Ishikawa (cell line): ENCODE data around the gene PUM1.

Source experiments
- CEBPB ChIP-seq: IDR thresholded peaks from 2 replicates; pipeline ENCODE4 v1.6.1; 2012
- CREB1 ChIP-seq: IDR thresholded peaks from 2 replicates; pipeline ENCODE4 v1.6.1; 2012; ENCODE audit warnings: low read depth
- EGR1 ChIP-seq: IDR thresholded peaks from 2 replicates; pipeline ENCODE4 v1.6.1; 2012
- EP300 ChIP-seq: IDR thresholded peaks from 2 replicates; pipeline ENCODE4 v1.6.1; 2012; ENCODE audit warnings: borderline replicate concordance
- FOXM1 ChIP-seq: IDR thresholded peaks from 2 replicates; pipeline ENCODE4 v1.6.1; 2012; ENCODE audit warnings: low read depth, borderline replicate concordance
- NFIC ChIP-seq: IDR thresholded peaks from 2 replicates; pipeline ENCODE4 v1.6.1; 2012
- RAD21 ChIP-seq: IDR thresholded peaks from 2 replicates; pipeline ENCODE4 v1.6.1; 2012; ENCODE audit warnings: low read depth
- TAF1 ChIP-seq: IDR thresholded peaks from 2 replicates; pipeline ENCODE4 v1.6.1; 2012; ENCODE audit warnings: low read depth, mild to moderate bottlenecking
- TCF12 ChIP-seq: IDR thresholded peaks from 2 replicates; pipeline ENCODE4 v1.6.1; 2012; ENCODE audit warnings: low read depth
- TEAD4 ChIP-seq: IDR thresholded peaks from 2 replicates; pipeline ENCODE4 v1.6.1; 2012
- YY1 ChIP-seq: IDR thresholded peaks from 2 replicates; pipeline ENCODE4 v1.6.1; 2012; ENCODE audit warnings: low read depth
- ZBTB7A ChIP-seq: IDR thresholded peaks from 2 replicates; pipeline ENCODE4 v1.6.1; 2012; ENCODE audit warnings: low read depth
- TF ChIP-seq, protein P1 (sequence below): IDR thresholded peaks from 2 replicates; pipeline ENCODE4 v1.6.1; 2012; ENCODE audit warnings: low read depth, mild to moderate bottlenecking
- TF ChIP-seq, protein P2 (sequence below): IDR thresholded peaks from 2 replicates; pipeline ENCODE4 v1.6.1; 2012
- TF ChIP-seq, protein P3 (sequence below): IDR thresholded peaks from 2 replicates; pipeline ENCODE4 v1.6.1; 2012

PUM1 gene

DNA sequence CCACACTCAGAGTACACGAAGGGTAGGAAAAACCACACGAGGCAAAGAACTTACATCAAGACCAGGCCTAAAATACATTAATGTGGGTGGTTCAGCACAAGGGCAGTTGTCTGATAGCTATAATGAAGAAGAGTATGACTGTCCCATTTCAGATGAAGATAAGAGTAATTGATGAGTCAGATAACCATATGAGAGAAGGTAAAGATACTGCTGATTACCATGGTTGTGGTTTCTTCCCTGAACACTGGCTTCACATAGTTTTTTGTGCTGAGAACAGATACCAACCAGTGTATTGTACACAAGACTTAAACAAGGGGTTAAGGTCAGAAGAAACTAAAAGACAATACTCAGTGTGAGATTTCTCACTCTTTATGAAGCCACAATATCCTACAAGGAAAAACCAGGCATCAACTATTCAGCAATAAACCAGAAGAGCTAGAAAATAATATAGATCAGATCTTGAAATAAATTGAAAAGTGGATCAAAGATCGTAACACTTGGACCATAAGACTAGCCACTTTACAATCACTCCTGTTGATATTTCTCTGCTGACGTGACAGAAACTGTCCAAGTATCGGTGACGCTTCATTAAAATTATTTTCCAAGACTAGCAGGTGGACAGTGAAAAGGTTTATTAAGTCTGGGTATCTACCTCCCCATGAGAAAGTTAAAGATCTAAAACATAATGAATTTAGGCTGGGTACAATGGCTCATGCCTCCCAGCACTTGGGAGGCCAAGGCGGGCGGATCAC is 28.6 kb downstream of the PUM1 start:
- TF ChIP-seq, protein P1, sequence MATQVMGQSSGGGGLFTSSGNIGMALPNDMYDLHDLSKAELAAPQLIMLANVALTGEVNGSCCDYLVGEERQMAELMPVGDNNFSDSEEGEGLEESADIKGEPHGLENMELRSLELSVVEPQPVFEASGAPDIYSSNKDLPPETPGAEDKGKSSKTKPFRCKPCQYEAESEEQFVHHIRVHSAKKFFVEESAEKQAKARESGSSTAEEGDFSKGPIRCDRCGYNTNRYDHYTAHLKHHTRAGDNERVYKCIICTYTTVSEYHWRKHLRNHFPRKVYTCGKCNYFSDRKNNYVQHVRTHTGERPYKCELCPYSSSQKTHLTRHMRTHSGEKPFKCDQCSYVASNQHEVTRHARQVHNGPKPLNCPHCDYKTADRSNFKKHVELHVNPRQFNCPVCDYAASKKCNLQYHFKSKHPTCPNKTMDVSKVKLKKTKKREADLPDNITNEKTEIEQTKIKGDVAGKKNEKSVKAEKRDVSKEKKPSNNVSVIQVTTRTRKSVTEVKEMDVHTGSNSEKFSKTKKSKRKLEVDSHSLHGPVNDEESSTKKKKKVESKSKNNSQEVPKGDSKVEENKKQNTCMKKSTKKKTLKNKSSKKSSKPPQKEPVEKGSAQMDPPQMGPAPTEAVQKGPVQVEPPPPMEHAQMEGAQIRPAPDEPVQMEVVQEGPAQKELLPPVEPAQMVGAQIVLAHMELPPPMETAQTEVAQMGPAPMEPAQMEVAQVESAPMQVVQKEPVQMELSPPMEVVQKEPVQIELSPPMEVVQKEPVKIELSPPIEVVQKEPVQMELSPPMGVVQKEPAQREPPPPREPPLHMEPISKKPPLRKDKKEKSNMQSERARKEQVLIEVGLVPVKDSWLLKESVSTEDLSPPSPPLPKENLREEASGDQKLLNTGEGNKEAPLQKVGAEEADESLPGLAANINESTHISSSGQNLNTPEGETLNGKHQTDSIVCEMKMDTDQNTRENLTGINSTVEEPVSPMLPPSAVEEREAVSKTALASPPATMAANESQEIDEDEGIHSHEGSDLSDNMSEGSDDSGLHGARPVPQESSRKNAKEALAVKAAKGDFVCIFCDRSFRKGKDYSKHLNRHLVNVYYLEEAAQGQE: no peak
- TF ChIP-seq CREB1 (no peak), TEAD4 (no peak), NFIC (no peak), TCF12 (no peak), EGR1 (no peak), YY1 (no peak), EP300 (no peak), TAF1 (no peak), RAD21 (no peak), CEBPB (no peak), ZBTB7A (no peak), FOXM1 (no peak)
- TF ChIP-seq, protein P2, sequence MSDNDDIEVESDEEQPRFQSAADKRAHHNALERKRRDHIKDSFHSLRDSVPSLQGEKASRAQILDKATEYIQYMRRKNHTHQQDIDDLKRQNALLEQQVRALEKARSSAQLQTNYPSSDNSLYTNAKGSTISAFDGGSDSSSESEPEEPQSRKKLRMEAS: no peak
- TF ChIP-seq, protein P3, sequence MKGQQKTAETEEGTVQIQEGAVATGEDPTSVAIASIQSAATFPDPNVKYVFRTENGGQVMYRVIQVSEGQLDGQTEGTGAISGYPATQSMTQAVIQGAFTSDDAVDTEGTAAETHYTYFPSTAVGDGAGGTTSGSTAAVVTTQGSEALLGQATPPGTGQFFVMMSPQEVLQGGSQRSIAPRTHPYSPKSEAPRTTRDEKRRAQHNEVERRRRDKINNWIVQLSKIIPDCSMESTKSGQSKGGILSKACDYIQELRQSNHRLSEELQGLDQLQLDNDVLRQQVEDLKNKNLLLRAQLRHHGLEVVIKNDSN: no peak

DNA sequence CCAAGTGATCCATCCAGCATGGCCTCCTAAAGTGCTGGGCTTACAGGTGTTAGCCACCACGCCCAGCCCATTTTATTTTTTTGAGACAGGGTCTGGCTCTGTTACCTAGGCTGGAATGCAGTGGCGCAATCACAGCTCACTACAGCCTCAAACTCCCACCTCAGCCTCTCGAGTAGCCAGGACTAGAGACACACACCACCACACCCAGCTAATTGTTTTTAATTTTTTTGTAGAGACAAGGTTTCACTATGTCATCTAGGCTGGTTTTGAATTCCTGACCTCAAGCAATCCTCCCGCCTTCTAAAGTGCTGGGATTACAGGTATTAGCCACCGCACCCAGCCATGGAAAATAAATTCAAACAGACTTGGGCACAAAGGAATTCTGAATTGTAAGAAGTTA is 31.9 kb downstream of the PUM1 start:
- TF ChIP-seq, protein P1: no peak
- TF ChIP-seq TAF1: no peak
- 0 out of 2 replicates have a peak, but pooled peaks have one; percentile 39 for TF ChIP-seq TCF12
- peak; percentile 46; the same call in 1 of the 2 replicates for TF ChIP-seq FOXM1
- TF ChIP-seq TEAD4: peak; percentile 83
- TF ChIP-seq, protein P3: no peak
- TF ChIP-seq CEBPB: peak; percentile 95

DNA sequence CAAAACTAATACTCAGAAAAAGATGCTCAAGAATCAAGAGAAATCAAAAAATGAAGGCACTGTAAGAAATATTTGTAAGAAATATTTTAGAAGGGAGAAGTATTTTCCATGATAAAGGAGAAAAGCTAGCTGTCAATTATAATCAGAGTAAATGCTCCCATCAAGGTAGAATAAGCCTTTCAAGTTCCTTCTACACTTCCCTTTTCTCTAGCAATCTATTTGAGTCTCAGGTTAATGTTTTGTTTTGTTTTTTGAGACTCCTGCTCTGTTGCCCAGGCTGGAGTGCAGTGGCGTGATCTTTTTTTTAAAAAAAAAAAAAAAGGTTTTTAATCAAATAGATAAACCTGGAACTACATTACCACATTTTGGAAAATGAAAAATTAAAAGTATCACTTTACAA is 33.3 kb downstream of the PUM1 start:
- TF ChIP-seq CEBPB (no peak), EP300 (no peak)

DNA sequence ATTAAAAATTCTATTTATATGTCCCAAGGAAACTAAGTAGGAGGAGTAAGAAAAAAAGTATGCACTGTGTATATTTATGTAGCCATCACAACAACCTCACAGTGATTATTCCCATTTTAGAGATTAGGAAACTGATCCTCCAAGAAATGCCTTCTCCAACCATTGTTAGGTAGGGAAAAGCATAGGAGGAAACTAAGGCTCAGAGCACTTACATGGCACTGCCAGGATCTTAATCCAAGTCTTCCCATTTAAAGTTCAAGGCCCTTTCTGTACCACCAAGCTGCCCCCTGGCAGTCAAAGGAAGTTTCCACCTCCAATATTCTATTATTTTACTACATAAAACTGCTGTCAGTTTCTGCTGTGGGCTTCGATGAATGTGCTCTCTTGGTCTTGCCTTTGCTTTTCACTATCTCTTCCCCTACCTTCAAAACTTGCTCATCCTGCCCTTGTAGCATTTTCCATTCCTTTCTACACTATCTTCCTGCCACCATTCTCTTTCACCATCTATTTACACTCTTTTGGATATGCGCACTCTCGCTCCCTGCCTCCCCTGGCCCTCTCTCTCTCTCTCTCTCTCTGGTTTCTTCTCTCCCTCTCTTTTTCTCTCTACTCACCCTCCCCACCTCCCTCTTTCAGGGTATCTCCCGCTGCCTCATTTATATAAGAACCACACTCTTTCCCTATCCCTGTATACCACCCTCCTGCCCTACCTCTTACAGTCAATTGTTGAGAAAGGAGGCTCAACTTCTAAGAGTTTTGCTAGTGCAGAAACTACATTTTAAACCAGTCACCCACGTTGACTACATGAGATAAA is 34.0 kb downstream of the PUM1 start:
- TF ChIP-seq, protein P1: no peak
- no peak for TF ChIP-seq EGR1
- TF ChIP-seq, protein P2: no peak
- no peak for TF ChIP-seq CREB1
- no peak for TF ChIP-seq CEBPB

DNA sequence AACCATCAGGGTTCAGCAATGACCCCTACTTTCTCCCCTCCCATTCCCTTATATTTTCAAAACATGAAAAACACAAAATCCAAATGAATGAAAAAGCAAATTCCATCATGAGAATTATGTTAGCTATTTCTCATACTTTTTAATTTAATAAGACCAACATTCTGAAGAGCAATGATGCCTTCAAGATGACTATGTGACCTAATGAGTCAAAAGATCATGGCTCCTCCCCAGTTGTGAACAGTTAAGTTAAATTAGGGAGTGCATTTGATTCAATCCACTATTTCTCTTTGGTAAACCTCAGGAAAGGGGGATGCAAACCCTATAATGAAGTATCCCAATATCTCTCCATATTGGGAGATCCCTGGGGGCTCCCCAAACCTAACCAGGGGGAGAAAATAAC is 36.5 kb downstream of the PUM1 start:
- TF ChIP-seq, protein P3: no peak
- TF ChIP-seq FOXM1 (no peak), ZBTB7A (no peak), RAD21 (no peak), YY1 (no peak)
- TF ChIP-seq, protein P1: no peak
- TF ChIP-seq, protein P2: no peak
